WTC11 (cell line): ENCODE data around the gene TAF11L10.
"Not testable (repeated sequence)": the region's sequence is repeated elsewhere in the genome, so short reads cannot be mapped to it uniquely, and the experiment has no call there.

Experiments
- E2F1 ChIP-seq: sonication (generic); formaldehyde crosslinking; IDR thresholded peaks from 2 replicates; pipeline ENCODE4 v1.8.0; 2022; ENCODE audit warnings: mild to moderate bottlenecking, missing genetic modification reagents
- NR3C1 ChIP-seq: sonication (generic); formaldehyde crosslinking; conservative IDR thresholded peaks from 2 replicates; pipeline ENCODE4 v1.8.1; 2023; ENCODE audit warnings: low read depth, mild to moderate bottlenecking, missing genetic modification reagents
- SMAD4 ChIP-seq: sonication (generic); formaldehyde crosslinking; IDR thresholded peaks from 2 replicates; pipeline ENCODE4 v1.8.0; 2022; ENCODE audit warnings: mild to moderate bottlenecking, missing genetic modification reagents
- SP1 ChIP-seq: sonication (generic); formaldehyde crosslinking; conservative IDR thresholded peaks from 2 replicates; pipeline ENCODE4 v1.8.1; 2022; ENCODE audit warnings: missing genetic modification reagents
- TEAD4 ChIP-seq: sonication (generic); formaldehyde crosslinking; IDR thresholded peaks from 2 replicates; pipeline ENCODE4 v1.8.0; 2022; ENCODE audit warnings: mild to moderate bottlenecking, missing genetic modification reagents
- TP53 ChIP-seq: sonication (generic); formaldehyde crosslinking; IDR thresholded peaks from 2 replicates; pipeline ENCODE4 v1.8.1; 2023; ENCODE audit warnings: mild to moderate bottlenecking, missing genetic modification reagents
- ZBTB21 ChIP-seq: sonication (generic); formaldehyde crosslinking; IDR thresholded peaks from 2 replicates; pipeline ENCODE4 v1.8.1; 2023; ENCODE audit warnings: mild to moderate bottlenecking, missing genetic modification reagents, borderline replicate concordance
- TF ChIP-seq, protein P1 (sequence below): sonication (generic); formaldehyde crosslinking; conservative IDR thresholded peaks from 2 replicates; pipeline ENCODE4 v1.8.1; 2022; ENCODE audit warnings: mild to moderate bottlenecking, missing genetic modification reagents
- TF ChIP-seq, protein P2 (sequence below): fragments of 200-600 bp; IDR thresholded peaks from 2 replicates; pipeline ENCODE4 v1.8.0; 2022; ENCODE audit warnings: antibody characterized with exemption
- TF ChIP-seq, protein P3 (sequence below): fragments of 250-450 bp; sonication (Bioruptor Pico); conservative IDR thresholded peaks from 2 replicates; pipeline ENCODE4 v1.9.0; 2021; ENCODE audit warnings: mild to moderate bottlenecking

DNA sequence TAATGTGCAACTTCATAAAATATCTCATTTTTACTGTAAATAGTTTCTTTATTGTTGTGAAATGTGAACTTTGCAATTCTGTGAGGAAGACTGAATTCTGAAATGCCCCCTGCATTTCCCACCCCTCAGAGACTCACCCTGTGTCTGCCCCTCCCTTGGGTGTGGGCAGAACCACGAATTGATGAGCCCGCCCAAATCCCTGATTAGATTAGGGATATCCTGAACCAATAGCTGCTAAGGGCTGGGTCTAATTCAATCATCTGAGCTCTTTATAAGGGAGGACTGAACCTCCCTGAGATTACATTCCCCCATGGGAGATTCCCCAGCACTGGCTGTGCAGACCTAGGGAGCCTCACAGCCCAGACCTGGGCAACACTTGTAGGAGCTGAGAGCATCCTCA, 12.5 kb upstream of the TAF11L10 start, which contains the start of gene TAF11L12:
- TF ChIP-seq NR3C1 (CRISPR knock-in tag); TP53; SMAD4 (CRISPR knock-in tag); SP1 (CRISPR knock-in tag); E2F1 (CRISPR knock-in tag); TEAD4 (CRISPR knock-in tag); ZBTB21 (CRISPR knock-in tag): not testable (repeated sequence)
- TF ChIP-seq, protein P1, sequence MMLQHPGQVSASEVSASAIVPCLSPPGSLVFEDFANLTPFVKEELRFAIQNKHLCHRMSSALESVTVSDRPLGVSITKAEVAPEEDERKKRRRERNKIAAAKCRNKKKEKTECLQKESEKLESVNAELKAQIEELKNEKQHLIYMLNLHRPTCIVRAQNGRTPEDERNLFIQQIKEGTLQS (CRISPR knock-in tag), result not testable (repeated sequence)
- TF ChIP-seq, protein P2, sequence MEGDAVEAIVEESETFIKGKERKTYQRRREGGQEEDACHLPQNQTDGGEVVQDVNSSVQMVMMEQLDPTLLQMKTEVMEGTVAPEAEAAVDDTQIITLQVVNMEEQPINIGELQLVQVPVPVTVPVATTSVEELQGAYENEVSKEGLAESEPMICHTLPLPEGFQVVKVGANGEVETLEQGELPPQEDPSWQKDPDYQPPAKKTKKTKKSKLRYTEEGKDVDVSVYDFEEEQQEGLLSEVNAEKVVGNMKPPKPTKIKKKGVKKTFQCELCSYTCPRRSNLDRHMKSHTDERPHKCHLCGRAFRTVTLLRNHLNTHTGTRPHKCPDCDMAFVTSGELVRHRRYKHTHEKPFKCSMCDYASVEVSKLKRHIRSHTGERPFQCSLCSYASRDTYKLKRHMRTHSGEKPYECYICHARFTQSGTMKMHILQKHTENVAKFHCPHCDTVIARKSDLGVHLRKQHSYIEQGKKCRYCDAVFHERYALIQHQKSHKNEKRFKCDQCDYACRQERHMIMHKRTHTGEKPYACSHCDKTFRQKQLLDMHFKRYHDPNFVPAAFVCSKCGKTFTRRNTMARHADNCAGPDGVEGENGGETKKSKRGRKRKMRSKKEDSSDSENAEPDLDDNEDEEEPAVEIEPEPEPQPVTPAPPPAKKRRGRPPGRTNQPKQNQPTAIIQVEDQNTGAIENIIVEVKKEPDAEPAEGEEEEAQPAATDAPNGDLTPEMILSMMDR, result not testable (repeated sequence)
- TF ChIP-seq, protein P3, sequence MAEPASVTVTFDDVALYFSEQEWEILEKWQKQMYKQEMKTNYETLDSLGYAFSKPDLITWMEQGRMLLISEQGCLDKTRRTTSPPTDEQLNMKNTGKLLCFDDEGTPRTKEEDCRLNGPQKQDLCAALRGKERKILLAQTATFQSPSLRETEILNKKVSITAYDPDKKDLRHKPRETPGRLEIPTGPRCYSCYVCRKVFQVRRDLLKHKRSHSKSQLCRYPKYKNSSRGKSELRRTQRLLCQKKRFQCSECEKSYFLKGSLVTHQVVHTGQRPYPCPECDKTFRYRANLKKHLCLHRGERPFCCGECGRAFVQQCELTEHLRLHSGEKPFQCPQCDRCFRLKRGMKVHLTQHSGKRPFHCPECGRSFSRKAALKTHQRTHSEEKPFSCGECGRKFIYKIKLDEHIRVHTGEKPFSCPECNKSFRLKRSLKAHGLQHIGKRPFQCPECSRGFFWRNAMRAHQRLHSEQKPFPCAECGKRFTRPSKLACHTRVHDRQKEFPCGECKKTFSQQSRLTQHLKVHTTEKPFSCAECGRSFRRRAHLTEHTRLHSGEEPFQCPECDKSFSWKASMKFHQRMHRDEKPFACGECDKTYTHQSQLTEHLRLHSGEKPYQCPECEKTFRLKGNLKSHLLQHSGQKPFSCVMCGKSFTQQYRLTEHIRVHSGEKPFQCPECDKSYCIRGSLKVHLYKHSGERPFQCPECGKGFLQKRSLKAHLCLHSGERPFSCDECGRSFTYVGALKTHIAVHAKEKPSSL, result not testable (repeated sequence)
